Esophagus muscularis mucosa (tissue), 3 donors: Measurements from ENCODE around the gene NOL8.

Experiments used
- CTCF ChIP-seq, 3 experiments: fragments of 200-600 bp in 2 of 3; fragments of 450-650 bp in 1 of 3; sonication (generic) in 2 of 3; IDR thresholded peaks; one replicate each; pipeline ENCODE4 v1.5.1; 2017 to 2019; ENCODE audit warnings: antibody characterized with exemption in 3 of 3, mild to moderate bottlenecking in 2 of 3, moderate library complexity in 1 of 3
- POLR2A ChIP-seq: fragments of 450-650 bp; IDR thresholded peaks from one replicate; pipeline ENCODE4 v1.6.1; 2017; ENCODE audit warnings: antibody characterized with exemption, moderate library complexity, mild to moderate bottlenecking, low read depth

GRCh38 chr9:92289708-92290390 lies 35.3 kb downstream of the NOL8 start:
- TF ChIP-seq POLR2A (no peak), CTCF (IDR thresholded peaks at IDR 0.05) (no peak)
